SK-N-SH (cell line): ENCODE data around the gene AHNAK. TPM values are rescaled to one million over a fixed set of nuclear protein-coding genes. Genes with fewer than 3 reads are reported as not detected.

Experiments
- CTCF ChIA-PET: fragments of 300-600, 350-600 bp; formaldehyde crosslinking; extraction: SDS; loops from one replicate; lab custom pipeline; 2021; lab: Yijun Ruan, JAX
- POLR2A ChIA-PET: fragments of 350-600 bp; sonication (Branson Sonifier 250); formaldehyde crosslinking; extraction: SDS; loops from one replicate; lab custom pipeline; 2020; ENCODE audit warnings: antibody characterized with exemption, inconsistent platforms; lab: Yijun Ruan, JAX
- DNase-seq: peaks from one replicate; pipeline ENCODE4 v3.0.0; 2012
- H2AFZ ChIP-seq: fragments of 200-600 bp; sonication (generic); 2 replicates; pipeline ENCODE4 v1.8.1; 2016; ENCODE audit warnings: antibody characterized with exemption, mild to moderate bottlenecking, low read depth
- H3F3A ChIP-seq: fragments of 200-600 bp; sonication (generic); replicated peaks from 2 replicates; pipeline ENCODE3; 2016; ENCODE audit warnings: antibody characterized with exemption, mild to moderate bottlenecking; ENCODE audit not compliant: insufficient read depth
- H3K27ac ChIP-seq, 2 experiments: fragments of 200-500 bp in 1 of 2; fragments of 200-600 bp in 1 of 2; sonication (Bioruptor generic) in 1 of 2; sonication (generic), shearing (Covaris generic) in 1 of 2; 2 replicates each; pipeline versions ENCODE4 v1.5.1 to v1.6.1; 2014 to 2016; ENCODE audit warnings: low read depth in 2 of 2, inconsistent platforms in 1 of 2, low read length in 1 of 2, mild to moderate bottlenecking in 1 of 2, mixed read lengths in 1 of 2
- H3K27me3 ChIP-seq: fragments of 200-600 bp; sonication (generic), shearing (Covaris generic); 2 replicates; pipeline ENCODE4 v1.6.1; 2016; ENCODE audit warnings: mixed run types; ENCODE audit not compliant: insufficient read depth
- H3K36me3 ChIP-seq, 2 experiments: fragments of 200-500 bp in 1 of 2; fragments of 200-600 bp in 1 of 2; sonication (Bioruptor generic) in 1 of 2; sonication (generic) in 1 of 2; replicated peaks in 1 of 2; 2 replicates each; pipeline versions ENCODE3 to v1.5.1; 2014 to 2016; ENCODE audit warnings: low read length in 1 of 2, mild to moderate bottlenecking in 1 of 2; ENCODE audit not compliant: insufficient read depth in 2 of 2, control insufficient read depth in 1 of 2
- H3K4me1 ChIP-seq, 2 experiments: fragments of 200-500 bp in 1 of 2; fragments of 200-600 bp in 1 of 2; sonication (Bioruptor generic) in 1 of 2; sonication (generic), shearing (Covaris generic) in 1 of 2; 2 replicates each; pipeline versions ENCODE4 v1.5.1 to v1.6.1; 2014 to 2016; ENCODE audit warnings: low read depth in 1 of 2, low read length in 1 of 2, mixed run types in 1 of 2; ENCODE audit not compliant: insufficient read depth in 2 of 2, control insufficient read depth in 1 of 2
- H3K4me2 ChIP-seq: fragments of 200-600 bp; sonication (generic), shearing (Covaris generic); 2 replicates; pipeline ENCODE4 v1.6.1; 2017; ENCODE audit warnings: mixed run types
- H3K4me3 ChIP-seq, 2 experiments: fragments of 200-500 bp in 1 of 2; fragments of 200-600 bp in 1 of 2; sonication (Bioruptor generic) in 1 of 2; sonication (generic), shearing (Covaris generic) in 1 of 2; 2 replicates each; pipeline versions ENCODE4 v1.5.1 to v1.8.1; 2014 to 2016; ENCODE audit warnings: low read depth in 2 of 2, inconsistent platforms in 1 of 2, low read length in 1 of 2, mild to moderate bottlenecking in 1 of 2, mixed read lengths in 1 of 2, moderate library complexity in 1 of 2
- H3K79me2 ChIP-seq: fragments of 200-600 bp; sonication (generic); 2 replicates; pipeline ENCODE4 v1.8.1; 2017; ENCODE audit warnings: mild to moderate bottlenecking; ENCODE audit not compliant: insufficient read depth
- H3K9ac ChIP-seq: fragments of 200-600 bp; sonication (generic); 2 replicates; pipeline ENCODE4 v1.6.1; 2017; ENCODE audit warnings: mixed run types
- H3K9me2 ChIP-seq: fragments of 200-600 bp; sonication (generic); 2 replicates; pipeline ENCODE4 v1.6.1; 2017; ENCODE audit warnings: mixed run types
- H3K9me3 ChIP-seq: fragments of 200-600 bp; sonication (generic); 2 replicates; pipeline ENCODE4 v1.6.1; 2017; ENCODE audit warnings: mixed run types, mild to moderate bottlenecking, moderate library complexity
- H4K20me1 ChIP-seq: fragments of 200-600 bp; sonication (generic); 2 replicates; pipeline ENCODE4 v1.6.1; 2017; ENCODE audit warnings: mild to moderate bottlenecking, mixed run types; ENCODE audit not compliant: insufficient read depth
- CTCF ChIP-seq: fragments of 200-600 bp; sonication (generic); IDR thresholded peaks from 2 replicates; pipeline ENCODE4 v1.6.1; 2017; ENCODE audit warnings: antibody characterized with exemption, mild to moderate bottlenecking, moderate library complexity
- ELF1 ChIP-seq: IDR thresholded peaks from 2 replicates; pipeline ENCODE4 v1.4.0; 2012
- EZH2phosphoT487 ChIP-seq: fragments of 200-600 bp; sonication (generic); IDR thresholded peaks from 2 replicates; pipeline ENCODE4 v1.6.1; 2017; ENCODE audit warnings: low read depth, mixed run types, mild to moderate bottlenecking, antibody characterized with exemption, moderate library complexity, borderline replicate concordance
- FOSL2 ChIP-seq: IDR thresholded peaks from 2 replicates; pipeline ENCODE4 v1.4.0; 2012; ENCODE audit warnings: low read depth, mild to moderate bottlenecking, moderate library complexity, borderline replicate concordance
- FOXJ3 ChIP-seq: sonication (generic); formaldehyde crosslinking; IDR thresholded peaks from 2 replicates; pipeline ENCODE4 v1.5.1; 2020; ENCODE audit warnings: mild to moderate bottlenecking, missing genetic modification reagents
- FOXM1 ChIP-seq: IDR thresholded peaks from 2 replicates; pipeline ENCODE4 v1.4.0; 2012; ENCODE audit warnings: low read depth, mild to moderate bottlenecking
- GATA2 ChIP-seq: sonication (generic); formaldehyde crosslinking; IDR thresholded peaks from 2 replicates; pipeline ENCODE4 v1.5.0; 2020; ENCODE audit warnings: mild to moderate bottlenecking, missing genetic modification reagents
- JUND ChIP-seq: IDR thresholded peaks from 2 replicates; pipeline ENCODE4 v1.4.0; 2012
- MAX ChIP-seq: IDR thresholded peaks from 2 replicates; pipeline ENCODE4 v1.4.0; 2012; ENCODE audit warnings: low read depth
- MEF2A ChIP-seq: IDR thresholded peaks from 2 replicates; pipeline ENCODE4 v1.4.0; 2012; ENCODE audit warnings: low read depth, borderline replicate concordance
- NFIC ChIP-seq: IDR thresholded peaks from 2 replicates; pipeline ENCODE4 v1.4.0; 2012; ENCODE audit warnings: borderline replicate concordance
- PBX3 ChIP-seq: IDR thresholded peaks from 2 replicates; pipeline ENCODE4; 2012
- POLR2AphosphoS5 ChIP-seq: IDR thresholded peaks from 2 replicates; pipeline ENCODE4 v1.6.1; 2012; ENCODE audit warnings: low read depth, low read length
- RAD21 ChIP-seq: IDR thresholded peaks from 2 replicates; pipeline ENCODE4 v1.6.1; 2012; ENCODE audit warnings: mild to moderate bottlenecking, low read length
- SIN3A ChIP-seq: IDR thresholded peaks from 2 replicates; pipeline ENCODE4 v1.6.1; 2012; ENCODE audit warnings: low read depth, mild to moderate bottlenecking, low read length, moderate library complexity, borderline replicate concordance
- SMC3 ChIP-seq: IDR thresholded peaks from 2 replicates; pipeline ENCODE4 v1.6.1; 2012; ENCODE audit warnings: low read depth, low read length, improper control_type of control experiment
- TAF1 ChIP-seq: IDR thresholded peaks from 2 replicates; pipeline ENCODE4 v1.6.1; 2012; ENCODE audit warnings: low read depth, mild to moderate bottlenecking, low read length, moderate library complexity, borderline replicate concordance
- TEAD4 ChIP-seq: IDR thresholded peaks from 2 replicates; pipeline ENCODE4 v1.4.0; 2012; ENCODE audit warnings: mild to moderate bottlenecking, borderline replicate concordance; ENCODE audit not compliant: insufficient read depth
- USF2 ChIP-seq: fragments of 150-350 bp; IDR thresholded peaks from 2 replicates; pipeline ENCODE4 v1.6.1; 2017; ENCODE audit warnings: antibody characterized with exemption, low read length, low read depth, borderline replicate concordance
- ZBTB33 ChIP-seq: IDR thresholded peaks from 2 replicates; pipeline ENCODE4 v1.4.0; 2012; ENCODE audit warnings: low read depth, borderline replicate concordance
- WGBS: methylation state at CpG from one replicate; pipeline ENCODE4 v1.1.6; 2017; ENCODE audit warnings: low lambda C conversion rate; 5-methylcytosine and 5-hydroxymethylcytosine counted together
- polyA plus RNA-seq, 3 experiments: library from polyadenylated mRNA; depleted of rRNA; stranded (reverse); fragments of >200 nt; gene quantifications; 2 replicates each; pipeline ENCODE4 v1.2.3, GENCODE V29; 2012

AHNAK gene
- polyA plus RNA-seq, 1 of the 3 experiments (the other 2 are of a cell fraction): 57.8 TPM

- TF ChIP-seq POLR2AphosphoS5 (peak; percentile 83; the same call in 1 of the 2 replicates), PBX3 (peak; percentile 90), MAX (peak; percentile 69; the same call in 1 of the 2 replicates), FOSL2 (peak; percentile 85), SMC3 (no peak), SIN3A (no peak; the same call in 1 of the 2 replicates), ZBTB33 (0 out of 2 replicates have a peak, but pooled peaks have one; percentile 78)
These were observed 148.3 kb downstream of the AHNAK start (continued) for GRCh38 chr11:62398011-62398994.

GRCh38 chr11:62395885-62396551, 150.6 kb downstream of the AHNAK start:
- no peak overlapping the region for H3K4me3 ChIP-seq
- H3K27me3 ChIP-seq: no peaks in the 10 kb centered on the region
- POLR2A ChIA-PET: interaction anchor here (0.6 to 3.4 kb wide), 6 partner anchors 58 to 269 kb away, joined by 3 to 30 read pairs (median 6); partner anchors contain the start of genes ASRGL1, B3GAT3, C11orf98 and CSKMT
- H3K4me1 ChIP-seq: peaks cover 27 to 48% of the 10 kb centered on the region in 2 experiments; a peak in 3 of 4 replicates
- no peaks in the 10 kb centered on the region for H3K36me3 ChIP-seq
- peaks cover 7% of the 10 kb centered on the region for H3F3A ChIP-seq
- no peaks in the 10 kb centered on the region for H4K20me1 ChIP-seq
- WGBS: 92% methylated on average over 9 of the region's 10 CpGs
- no peaks in the 10 kb centered on the region for H3K9me3 ChIP-seq
- no peak overlapping the region for H3K9ac ChIP-seq
- no peak for TF ChIP-seq MEF2A
- TF ChIP-seq EZH2phosphoT487: no peak
- TF ChIP-seq NFIC: no peak
- no peak for TF ChIP-seq FOXJ3
- TF ChIP-seq GATA2: no peak
- no peak for TF ChIP-seq FOXM1
- no peak for TF ChIP-seq TAF1
- no peak for TF ChIP-seq ELF1
- no peak for TF ChIP-seq USF2
- TF ChIP-seq SIN3A: no peak
- TF ChIP-seq RAD21: no peak
- TF ChIP-seq TEAD4: no peak
- no peak for TF ChIP-seq JUND
- no peak for TF ChIP-seq CTCF
- TF ChIP-seq, all 33 proteins: peak for 0
- Histone ChIP-seq H3K27ac (peak overlapping the region in 1 of 2 experiments; percentile 65; a peak in 2 of 4 replicates), H2AFZ (no peak overlapping the region), H3K79me2 (no peaks in the 10 kb centered on the region), H3K4me2 (no peak overlapping the region), H3K9me2 (no peaks in the 10 kb centered on the region)
- CTCF ChIA-PET: interaction anchor here (0.9 to 8.5 kb wide), 36 partner anchors 10 to 299 kb away, joined by 3 to 195 read pairs (median 8); partner anchors contain the start of genes AHNAK, B3GAT3, EML3 and LRRN4CL
- no peak for DNase-seq
